K562 (cell line): Measurements from ENCODE around the gene FARSB. TPM values are rescaled to one million over a fixed set of nuclear protein-coding genes. Genes with fewer than 3 reads are reported as not detected.
A peak's percentile ranks its signal among the peaks of the same experiment; 100 is the strongest.

ENCODE experiments used
- ATAC-seq: fragments of 200-7000 bp; cut with Tn5 transposase; 3 replicates; pipeline ENCODE4 v1.9.1; 2020; ENCODE audit warnings: moderate library complexity
- Bru-seq: library from RNA; stranded (reverse); fragments of 400-500 nt; gene quantifications from one replicate; lab custom pipeline; 2021; lab: Mats Ljungman, UMichigan
- BruChase-seq, 2 experiments: library from RNA; stranded (reverse); fragments of 400-500 nt; gene quantifications; one replicate each; lab custom pipeline; 2021; lab: Mats Ljungman, UMichigan
- BruUV-seq: library from RNA; stranded (reverse); fragments of 400-500 nt; replicated peaks from 2 replicates; lab custom pipeline; 2021; lab: Mats Ljungman, UMichigan
- CTCF ChIA-PET: fragments of 300-600 bp; formaldehyde crosslinking; extraction: SDS; loops from one replicate; lab custom pipeline; 2021; ENCODE audit warnings: low intra/inter-chr PET ratio; lab: Yijun Ruan, JAX
- POLR2A ChIA-PET: fragments of 300-600, 350-650 bp; sonication (Branson Sonifier 250); formaldehyde crosslinking; extraction: SDS; loops from one replicate; lab custom pipeline; 2021; ENCODE audit warnings: antibody characterized with exemption, inconsistent platforms; lab: Yijun Ruan, JAX
- DNase-seq, 4 experiments: peaks; one replicate each; pipeline versions ENCODE4 v3.0.0 to v3.0.0-alpha.2; 2011 to 2018; ENCODE audit warnings: low spot score in 3 of 4, mixed read lengths in 3 of 4; ENCODE audit errors: extremely low read depth in 1 of 4
- FAIRE-seq: peaks from 2 replicates; lab custom pipeline; 2011; peaks lifted over from hg19 to GRCh38; lab: Jason Lieb, UNC
- H2AFZ ChIP-seq: 2 replicates; pipeline ENCODE4 v1.6.0; 2011; ENCODE audit warnings: low read depth, low read length, control low read depth, inconsistent platforms
- H3K27ac ChIP-seq: fragments of 200-600 bp; 3 replicates; pipeline ENCODE4 v1.8.0; 2011; ENCODE audit warnings: low read depth, mild to moderate bottlenecking, control low read depth, inconsistent platforms, low read length, moderate library complexity, mixed read lengths; ENCODE audit errors: extremely low read depth
- H3K27me3 ChIP-seq, 2 experiments: fragments of 300-600 bp in 1 of 2; 2 replicates in 1 of 2; 3 replicates in 1 of 2; pipeline versions ENCODE4 v1.6.0 to v1.8.0; 2011; ENCODE audit warnings: inconsistent platforms in 2 of 2, low read length in 2 of 2, mild to moderate bottlenecking in 1 of 2, mixed read lengths in 1 of 2, moderate library complexity in 1 of 2; ENCODE audit not compliant: control insufficient read depth in 2 of 2, insufficient read depth in 2 of 2
- H3K36me3 ChIP-seq: fragments of 300-600 bp; 3 replicates; pipeline ENCODE4 v1.8.0; 2011; ENCODE audit warnings: mild to moderate bottlenecking, low read length, inconsistent platforms; ENCODE audit not compliant: control insufficient read depth, insufficient read depth
- H3K4me1 ChIP-seq, 2 experiments: fragments of 200-600 bp in 1 of 2; replicated peaks in 1 of 2; 2 replicates in 1 of 2; 3 replicates in 1 of 2; pipeline versions ENCODE4 v1.5.1 to v1.8.0; 2011; ENCODE audit warnings: inconsistent platforms in 2 of 2, low read length in 2 of 2, mild to moderate bottlenecking in 1 of 2, mixed read lengths in 1 of 2, moderate library complexity in 1 of 2; ENCODE audit not compliant: control insufficient read depth in 2 of 2, insufficient read depth in 2 of 2
- H3K4me2 ChIP-seq: 2 replicates; pipeline ENCODE4 v1.6.1; 2011; ENCODE audit warnings: low read length, control low read depth, inconsistent platforms, mixed read lengths; ENCODE audit not compliant: insufficient read depth
- H3K4me3 ChIP-seq: fragments of 200-600 bp; sonication (generic), shearing (Covaris generic); 2 replicates; pipeline ENCODE4 v1.5.1; 2016; ENCODE audit warnings: control low read depth, inconsistent platforms
- H3K79me2 ChIP-seq: fragments of 200-600 bp; 3 replicates; pipeline ENCODE4 v1.8.0; 2011; ENCODE audit warnings: low read length, inconsistent platforms; ENCODE audit not compliant: control insufficient read depth, insufficient read depth
- H3K9ac ChIP-seq, 2 experiments: 2 replicates each; pipeline versions ENCODE4 v1.6.0 to v1.6.1; 2011; ENCODE audit warnings: low read depth in 2 of 2, low read length in 2 of 2, control low read depth in 1 of 2, inconsistent platforms in 1 of 2, mild to moderate bottlenecking in 1 of 2, mixed read lengths in 1 of 2; ENCODE audit not compliant: insufficient read depth in 1 of 2
- H3K9me1 ChIP-seq: one replicate; pipeline ENCODE4 v1.6.0; 2011; ENCODE audit warnings: inconsistent platforms, mild to moderate bottlenecking, low read length, moderate library complexity; ENCODE audit not compliant: control insufficient read depth, insufficient read depth
- H3K9me3 ChIP-seq: replicated peaks from 2 replicates; pipeline ENCODE4 v1.5.1; 2011; ENCODE audit warnings: low read depth, low read length, inconsistent platforms; ENCODE audit not compliant: control insufficient read depth, insufficient read depth
- H4K20me1 ChIP-seq: replicated peaks from 2 replicates; pipeline ENCODE4 v1.6.1; 2011; ENCODE audit warnings: low read length, inconsistent platforms, mixed read lengths; ENCODE audit not compliant: control insufficient read depth, insufficient read depth
- BHLHE40 ChIP-seq: IDR thresholded peaks from 2 replicates; pipeline ENCODE4 v1.6.1; 2011; ENCODE audit warnings: low read length, improper control_type of control experiment
- CREM ChIP-seq: IDR thresholded peaks from 2 replicates; pipeline ENCODE4 v1.6.1; 2014; ENCODE audit warnings: antibody characterized with exemption, low read depth
- HCFC1 ChIP-seq: IDR thresholded peaks from 2 replicates; pipeline ENCODE4 v1.6.1; 2012; ENCODE audit warnings: low read depth, low read length, improper control_type of control experiment
- JUND ChIP-seq, 2 experiments: IDR thresholded peaks; 2 replicates in 1 of 2; 3 replicates in 1 of 2; pipeline ENCODE4 v1.6.1; 2011; ENCODE audit warnings: borderline replicate concordance in 2 of 2, low read depth in 2 of 2, low read length in 2 of 2, improper control_type of control experiment in 1 of 2, missing biosample characterization in 1 of 2, missing genetic modification characterization in 1 of 2, missing genetic modification reagents in 1 of 2
- PML ChIP-seq: IDR thresholded peaks from 2 replicates; pipeline ENCODE4 v1.6.1; 2012; ENCODE audit warnings: low read length, inconsistent platforms
- POLR2B ChIP-seq: fragments of 450-650 bp; IDR thresholded peaks from 2 replicates; pipeline ENCODE4 v1.6.1; 2018; ENCODE audit warnings: low read depth; ENCODE audit not compliant: partially characterized antibody
- POU5F1 ChIP-seq: fragments of 150-350 bp; IDR thresholded peaks from 2 replicates; pipeline ENCODE4 v1.6.1; 2014; ENCODE audit warnings: borderline replicate concordance, low read length, low read depth, mild to moderate bottlenecking; ENCODE audit not compliant: partially characterized antibody
- SAP30 ChIP-seq: fragments of 200-600 bp; sonication (generic); IDR thresholded peaks from 2 replicates; pipeline ENCODE4 v1.6.1; 2012; ENCODE audit warnings: borderline replicate concordance, low read depth, mild to moderate bottlenecking, moderate library complexity, low read length, control low read depth, inconsistent platforms; ENCODE audit not compliant: insufficient read depth, poor library complexity, severe bottlenecking
- SP1 ChIP-seq: sonication (generic); formaldehyde crosslinking; IDR thresholded peaks from 2 replicates; pipeline ENCODE4 v1.8.1; 2022; ENCODE audit warnings: mild to moderate bottlenecking, missing genetic modification reagents
- YY1 ChIP-seq, 3 experiments: IDR thresholded peaks; 2 replicates each; pipeline ENCODE4 v1.6.1; 2011; ENCODE audit warnings: low read length in 2 of 3, mild to moderate bottlenecking in 2 of 3, moderate library complexity in 2 of 3, borderline replicate concordance in 1 of 3, control low read depth in 1 of 3, low read depth in 1 of 3; ENCODE audit not compliant: insufficient read depth in 3 of 3, insufficient replicate concordance in 2 of 3, control insufficient read depth in 1 of 3, insufficient read length in 1 of 3; ENCODE audit errors: extremely low read depth in 1 of 3
- ZBTB2 ChIP-seq: fragments of 450-650 bp; IDR thresholded peaks from 2 replicates; pipeline ENCODE4 v1.6.1; 2016; ENCODE audit warnings: antibody characterized with exemption
- WGBS: fragments of 100-300 bp; shearing (Covaris generic); methylation state at CpG from one replicate; pipeline ENCODE4 v1.1.6; 2016; ENCODE audit warnings: low coverage, mixed read lengths; ENCODE audit not compliant: insufficient coverage; ENCODE audit errors: missing lambda C conversion rate; 5-methylcytosine and 5-hydroxymethylcytosine counted together
- in situ Hi-C: fragments of 300-500 bp; cut with MboI; formaldehyde crosslinking; loops from 4 replicates; pipeline ENCODE4 v1.15.0; 2018; ENCODE audit warnings: inconsistent platforms, mixed read lengths
- intact Hi-C: fragments of 100-400 bp; cut with micrococcal nuclease; formaldehyde crosslinking; loops from 2 replicates; pipeline ENCODE4 v1.14.2; 2022
- long read RNA-seq, 3 experiments: library from polyadenylated mRNA in 2 of 3; library from RNA in 1 of 3; unstranded in 2 of 3; stranded (forward) in 1 of 3; transcript quantifications; one replicate each; pipeline ENCODE4 v2.0.0, GENCODE V29; 2019 to 2022
- polyA minus RNA-seq, 3 experiments: library from RNA; depleted of rRNA, polyadenylated mRNA; stranded (reverse); fragments of >200 nt; gene quantifications; 2 replicates each; pipeline ENCODE4 v1.2.3, GENCODE V29; 2011
- polyA plus RNA-seq, 8 experiments: library from polyadenylated mRNA; depleted of rRNA in 4 of 8; stranded (reverse) in 5 of 8; unstranded in 3 of 8; fragments of >200 nt; fragmentation: Nextera tagmentation in 2 of 8; fragmentation: Illumina TruSeq in 1 of 8; extraction: Ambion mirVana in 2 of 8; extraction: Trizol in 1 of 8; gene quantifications; 2 replicates each; pipeline versions ENCODE4 v1.2.1 to v1.2.3, GENCODE V29; 2011 to 2014; ENCODE audit warnings: inconsistent platforms in 1 of 8, missing spikeins in 1 of 8
- total RNA-seq, 7 experiments: library from RNA; depleted of rRNA in 6 of 7; stranded (reverse); fragments of >200 nt in 6 of 7; fragmentation: Illumina TruSeq in 2 of 7; extraction: Trizol in 2 of 7; gene quantifications; 2 replicates each; pipeline versions ENCODE4 v1.2.1 to v1.2.3, GENCODE V29; 2011 to 2021; ENCODE audit warnings: low replicate concordance in 1 of 7

The FARSB gene
- 16.9 and 39.3 TPM in 2 replicates for total RNA-seq (2011; cell fraction: chromatin; rRNA removed; ENCODE audit: low replicate concordance)
- total RNA-seq (2011; cell fraction: nucleolus; rRNA removed): 8.2 and 12.2 TPM in 2 replicates
- total RNA-seq (2011; cell fraction: nucleoplasm; rRNA removed): 16.1 and 23.5 TPM in 2 replicates
- total RNA-seq (2014; rRNA removed) (26.6 and 28.3 TPM in 2 replicates), total RNA-seq (2014; rRNA removed; fragmentation: Illumina TruSeq; extraction: Trizol) (55.7 and 60.7 TPM in 2 replicates), total RNA-seq (2015; rRNA removed; fragmentation: Illumina TruSeq; extraction: Trizol) (50.9 and 54.2 TPM in 2 replicates), total RNA-seq (2021) (50.5 and 52.0 TPM in 2 replicates), polyA plus RNA-seq (2011; rRNA removed) (61.6 and 90.1 TPM in 2 replicates), polyA plus RNA-seq (2014; fragmentation: Illumina TruSeq; extraction: Trizol) (86.3 and 101 TPM in 2 replicates), polyA plus RNA-seq (2014; fragmentation: Nextera tagmentation; extraction: Ambion mirVana) (100 to 1,000 TPM; 152 to 171 TPM), polyA plus RNA-seq (2014; rRNA removed) (54.0 and 64.9 TPM in 2 replicates), polyA minus RNA-seq (2011; rRNA and poly(A)+ RNA removed) (70.2 and 74.0 TPM in 2 replicates), Bru-seq, nascent RNA (percentile 89 among the genes with signal in this experiment), BruChase-seq, experiment 1, labeled RNA remaining after a 2-hour chase (percentile 87 among the genes with signal in this experiment), BruChase-seq, experiment 2, labeled RNA remaining after a 6-hour chase (percentile 84 among the genes with signal in this experiment)
- 30.8 and 38.2 TPM in 2 replicates for polyA plus RNA-seq (2011; cell fraction: cytosol; rRNA removed)
- polyA plus RNA-seq (2011; cell fraction: nucleus; rRNA removed): 20.0 and 26.4 TPM in 2 replicates
- 33.7 and 59.6 TPM in 2 replicates for polyA plus RNA-seq (2012)
- 19.7 and 32.9 TPM in 2 replicates for polyA minus RNA-seq (2011; cell fraction: cytosol; rRNA and poly(A)+ RNA removed)
- polyA minus RNA-seq (2011; cell fraction: nucleus; rRNA and poly(A)+ RNA removed): 13.3 and 19.4 TPM in 2 replicates
- long read RNA-seq, experiment 1, transcript FARSB-201 (17 exons, 3,369 nt): major isoform, 292 of 371 reads
- long read RNA-seq, experiment 1, partial matches to known transcripts: 43 of 371 reads
- long read RNA-seq, experiment 1, other reads (novel, unspliced or antisense): 36 of 371 reads
- long read RNA-seq, experiment 2, transcript FARSB-201 (17 exons, 3,369 nt): major isoform, 89 of 178 reads
- long read RNA-seq, experiment 2, partial matches to known transcripts: 55 of 178 reads
- long read RNA-seq, experiment 2, other reads (novel, unspliced or antisense): 34 of 178 reads
- long read RNA-seq, experiment 3, transcript FARSB-201 (17 exons, 3,369 nt): major isoform, 241 of 274 reads
- long read RNA-seq, experiment 3, partial matches to known transcripts: 9 of 274 reads
- long read RNA-seq, experiment 3, other reads (novel, unspliced or antisense): 24 of 274 reads

GRCh38 chr2:222655787-222656525 lies at the start of gene FARSB:
TSS of gene FARSB (minus strand) at chr2:222656092. CDS start at chr2:222656073, 19 bp downstream.
- in situ Hi-C loops: no loop called here
- 1% methylated on average over 28 of the region's 45 CpGs for WGBS
- ChIA-PET POLR2A (no interaction called here), CTCF (no interaction called here)
- BruUV-seq: no TSS peak
- H3K4me2 ChIP-seq: peak within 1 kb of the TSS; percentile 90
- H3K4me1 ChIP-seq: peaks cover 3 to 5% of the 10 kb centered on the region in 2 experiments; a peak in 3 of 5 replicates
- peak within 1 kb of the TSS; percentile 84 to 96 for H3K9ac ChIP-seq
- no peaks in the 10 kb centered on the region for H3K9me1 ChIP-seq
- H3K79me2 ChIP-seq: peaks cover 56% of the 10 kb centered on the region
- H3K4me3 ChIP-seq: peak within 1 kb of the TSS; percentile 82
- H4K20me1 ChIP-seq: no peaks in the 10 kb centered on the region
- peak within 1 kb of the TSS; percentile 90 for H2AFZ ChIP-seq
- DNase-seq (peak; percentile 91 to 93 (median 92)), ATAC-seq (peak; percentile 91), FAIRE-seq (peak; percentile 91)
- H3K27ac ChIP-seq: peak within 1 kb of the TSS; percentile 88
- intact Hi-C loops: no loop called here
- peaks cover 24% of the 10 kb centered on the region for H3K36me3 ChIP-seq
- no peaks in the 10 kb centered on the region for H3K27me3 ChIP-seq
- H3K9me3 ChIP-seq: no peaks in the 10 kb centered on the region
- peak; percentile 54 for TF ChIP-seq HCFC1
- 0 out of 2 replicates have a peak, but pooled peaks have one; percentile 22 for TF ChIP-seq JUND (IDR thresholded peaks at IDR 0.05; ENCODE audit: borderline replicate concordance, low read depth, low read length)
- no peak for TF ChIP-seq JUND (tag; IDR thresholded peaks at IDR 0.05; ENCODE audit: borderline replicate concordance, low read depth, low read length)
- 0 out of 2 replicates have a peak, but pooled peaks have one; percentile 38 for TF ChIP-seq PML
- TF ChIP-seq ZBTB2: peak; percentile 95
- peak; percentile 96 for TF ChIP-seq SAP30
- TF ChIP-seq CREM: peak; percentile 36; the same call in 1 of the 2 replicates
- TF ChIP-seq BHLHE40: 0 out of 2 replicates have a peak, but pooled peaks have one; percentile 26
- TF ChIP-seq YY1 (IDR thresholded peaks at IDR 0.05; ENCODE audit: borderline replicate concordance in 1 of 3, control insufficient read depth in 1 of 3, extremely low read depth in 1 of 3, insufficient read depth in 3 of 3, insufficient read length in 1 of 3, insufficient replicate concordance in 2 of 3, low read depth in 1 of 3, low read length in 2 of 3): peak in 1 of 3 experiments; percentile 45
- TF ChIP-seq POLR2B: peak; percentile 47
- no peak for TF ChIP-seq POU5F1
- TF ChIP-seq SP1 (CRISPR knock-in tag): peak; percentile 86
